Measurements from ENCODE around the gene BHLHE41. TPM values are rescaled to one million over a fixed set of nuclear protein-coding genes. Genes with fewer than 3 reads are reported as not detected.

Gene BHLHE41
- total RNA-seq, 1 donor from 2014 or later, result 2.9 TPM

DNA sequence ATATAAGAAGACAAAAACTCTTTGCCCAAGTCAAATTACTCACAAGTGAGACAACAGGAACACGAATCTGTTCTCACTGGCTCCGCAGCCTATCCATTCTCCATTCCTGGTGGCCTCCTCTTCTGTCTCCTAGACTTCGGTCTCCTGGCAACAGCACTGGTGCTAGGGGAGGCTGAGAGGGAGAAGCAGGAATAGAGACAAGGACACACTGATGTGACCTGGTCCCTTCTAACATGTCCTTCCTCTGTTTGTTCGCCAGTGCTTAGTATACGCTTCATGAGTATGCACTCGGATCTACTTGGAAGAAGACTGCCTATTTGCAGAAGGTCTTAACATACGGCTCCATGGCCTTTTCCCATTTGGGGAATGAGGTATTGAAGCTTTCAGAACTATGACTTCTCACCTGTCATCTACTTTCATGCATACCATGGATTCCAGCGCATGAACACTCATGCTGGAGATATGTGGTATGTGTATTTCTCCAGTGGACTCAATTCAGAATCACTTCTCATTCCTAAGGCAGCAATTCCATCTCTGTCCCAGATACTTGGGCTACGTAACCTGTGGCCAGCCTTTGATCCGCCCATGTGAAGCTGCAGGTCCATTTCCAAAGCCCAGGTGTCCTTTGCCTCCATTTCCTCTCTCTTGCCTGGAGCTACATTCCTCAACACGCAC is 33.9 kb downstream of the BHLHE41 start:
- intact Hi-C loops (cut with DNase I), result loop anchor here (5.0 kb wide), 1 partner anchor 654 kb away; no protein-coding TSS in a partner anchor

DNA sequence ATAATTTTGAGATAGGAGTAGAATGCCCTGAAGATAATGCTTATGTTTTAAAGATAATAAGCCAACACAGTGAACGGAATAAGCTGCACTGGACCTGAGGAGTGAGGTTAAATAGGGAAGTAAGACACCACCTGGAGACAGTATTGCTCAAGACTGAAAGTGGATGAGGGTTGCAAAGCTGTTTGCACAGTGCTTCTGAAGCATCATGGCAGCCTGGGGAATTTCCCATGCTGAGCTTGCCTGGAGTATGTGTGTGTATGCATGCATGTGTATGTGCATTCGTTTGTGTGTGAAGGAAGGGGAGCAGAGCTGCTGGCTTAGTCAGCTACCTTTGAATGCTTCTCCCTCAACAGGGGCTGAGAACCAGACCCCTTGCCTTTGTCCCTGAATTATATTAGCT is 35.8 kb downstream of the BHLHE41 start:
- H3K9me3 ChIP-seq, result no peaks in the 10 kb centered on the region
- TF ChIP-seq, protein P1, sequence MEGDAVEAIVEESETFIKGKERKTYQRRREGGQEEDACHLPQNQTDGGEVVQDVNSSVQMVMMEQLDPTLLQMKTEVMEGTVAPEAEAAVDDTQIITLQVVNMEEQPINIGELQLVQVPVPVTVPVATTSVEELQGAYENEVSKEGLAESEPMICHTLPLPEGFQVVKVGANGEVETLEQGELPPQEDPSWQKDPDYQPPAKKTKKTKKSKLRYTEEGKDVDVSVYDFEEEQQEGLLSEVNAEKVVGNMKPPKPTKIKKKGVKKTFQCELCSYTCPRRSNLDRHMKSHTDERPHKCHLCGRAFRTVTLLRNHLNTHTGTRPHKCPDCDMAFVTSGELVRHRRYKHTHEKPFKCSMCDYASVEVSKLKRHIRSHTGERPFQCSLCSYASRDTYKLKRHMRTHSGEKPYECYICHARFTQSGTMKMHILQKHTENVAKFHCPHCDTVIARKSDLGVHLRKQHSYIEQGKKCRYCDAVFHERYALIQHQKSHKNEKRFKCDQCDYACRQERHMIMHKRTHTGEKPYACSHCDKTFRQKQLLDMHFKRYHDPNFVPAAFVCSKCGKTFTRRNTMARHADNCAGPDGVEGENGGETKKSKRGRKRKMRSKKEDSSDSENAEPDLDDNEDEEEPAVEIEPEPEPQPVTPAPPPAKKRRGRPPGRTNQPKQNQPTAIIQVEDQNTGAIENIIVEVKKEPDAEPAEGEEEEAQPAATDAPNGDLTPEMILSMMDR (IDR thresholded peaks at IDR 0.05), result no peak
- H3K4me3 ChIP-seq, result no peak overlapping the region
- intact Hi-C loops (cut with DNase I), result no loop called here
- no peaks in the 10 kb centered on the region for H3K36me3 ChIP-seq
- no peak overlapping the region for H3K27ac ChIP-seq
- H3K27me3 ChIP-seq, result no peaks in the 10 kb centered on the region
- no peak for DNase-seq (ENCODE audit: low spot score in 2 of 2)
- H3K4me1 ChIP-seq, result no peaks in the 10 kb centered on the region

More for the DNA sequence above, 33.9 kb downstream of the BHLHE41 start:
- Histone ChIP-seq H3K27ac (no peak overlapping the region), H3K9me3 (no peaks in the 10 kb centered on the region), H3K4me3 (no peak overlapping the region), H3K4me1 (no peaks in the 10 kb centered on the region), H3K27me3 (no peaks in the 10 kb centered on the region), H3K36me3 (no peaks in the 10 kb centered on the region)
- no peak for DNase-seq (ENCODE audit: low spot score in 2 of 2)
- TF ChIP-seq, protein P1 (IDR thresholded peaks at IDR 0.05), result no peak

DNA sequence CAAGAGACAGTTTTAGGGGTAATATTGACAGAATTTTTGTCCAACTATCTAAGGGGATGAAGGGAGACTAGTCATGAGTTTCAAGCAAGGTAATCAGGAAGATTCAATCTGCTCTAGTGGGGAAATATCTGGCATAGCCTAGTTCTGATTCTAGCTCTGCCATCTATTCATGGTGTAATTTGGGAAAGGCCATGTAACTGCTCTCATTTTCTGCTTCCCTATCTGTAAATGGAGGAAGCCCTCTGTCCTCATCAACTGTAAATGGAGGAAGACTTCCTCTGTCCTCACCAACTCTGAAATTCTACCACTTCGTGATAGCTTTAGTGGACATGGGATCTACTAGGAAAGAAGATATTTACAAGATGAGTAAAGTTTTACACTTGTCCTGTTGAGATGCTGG is 37.9 kb downstream of the BHLHE41 start:
- no peaks in the 10 kb centered on the region for H3K9me3 ChIP-seq
- intact Hi-C loops (cut with DNase I), result no loop called here
- DNase-seq (ENCODE audit: low spot score in 2 of 2), result no peak
- H3K27ac ChIP-seq, result no peak overlapping the region
- no peaks in the 10 kb centered on the region for H3K36me3 ChIP-seq
- no peaks in the 10 kb centered on the region for H3K4me1 ChIP-seq
- no peaks in the 10 kb centered on the region for H3K27me3 ChIP-seq
- TF ChIP-seq, protein P1 (IDR thresholded peaks at IDR 0.05), result no peak
- no peak overlapping the region for H3K4me3 ChIP-seq

DNA sequence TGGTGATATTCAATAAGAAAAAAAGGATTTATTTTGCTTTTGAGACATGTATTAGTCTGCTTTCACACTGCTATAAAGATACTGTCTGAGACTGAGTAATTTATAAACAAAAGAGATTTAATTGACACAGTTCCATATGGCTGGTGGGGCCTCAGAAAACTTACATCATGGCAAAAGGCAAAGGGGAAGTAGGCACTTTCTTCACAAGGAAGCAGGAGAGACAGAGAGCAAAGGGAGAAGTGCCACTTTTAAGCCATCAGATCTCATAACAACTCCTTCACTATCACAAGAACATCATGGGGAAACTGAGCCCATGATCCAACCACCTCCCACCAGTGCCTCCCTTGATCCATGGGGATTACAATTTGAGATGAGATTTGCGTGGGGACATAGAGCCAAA is 43.9 kb downstream of the BHLHE41 start:
- H3K4me1 ChIP-seq, result no peaks in the 10 kb centered on the region
- TF ChIP-seq, protein P1 (IDR thresholded peaks at IDR 0.05), result no peak
- intact Hi-C loops (cut with DNase I), result no loop called here
- no peak overlapping the region for H3K4me3 ChIP-seq
- no peaks in the 10 kb centered on the region for H3K36me3 ChIP-seq
- no peak for DNase-seq (ENCODE audit: low spot score in 2 of 2)
- no peaks in the 10 kb centered on the region for H3K9me3 ChIP-seq
- no peak overlapping the region for H3K27ac ChIP-seq
- no peaks in the 10 kb centered on the region for H3K27me3 ChIP-seq

DNA sequence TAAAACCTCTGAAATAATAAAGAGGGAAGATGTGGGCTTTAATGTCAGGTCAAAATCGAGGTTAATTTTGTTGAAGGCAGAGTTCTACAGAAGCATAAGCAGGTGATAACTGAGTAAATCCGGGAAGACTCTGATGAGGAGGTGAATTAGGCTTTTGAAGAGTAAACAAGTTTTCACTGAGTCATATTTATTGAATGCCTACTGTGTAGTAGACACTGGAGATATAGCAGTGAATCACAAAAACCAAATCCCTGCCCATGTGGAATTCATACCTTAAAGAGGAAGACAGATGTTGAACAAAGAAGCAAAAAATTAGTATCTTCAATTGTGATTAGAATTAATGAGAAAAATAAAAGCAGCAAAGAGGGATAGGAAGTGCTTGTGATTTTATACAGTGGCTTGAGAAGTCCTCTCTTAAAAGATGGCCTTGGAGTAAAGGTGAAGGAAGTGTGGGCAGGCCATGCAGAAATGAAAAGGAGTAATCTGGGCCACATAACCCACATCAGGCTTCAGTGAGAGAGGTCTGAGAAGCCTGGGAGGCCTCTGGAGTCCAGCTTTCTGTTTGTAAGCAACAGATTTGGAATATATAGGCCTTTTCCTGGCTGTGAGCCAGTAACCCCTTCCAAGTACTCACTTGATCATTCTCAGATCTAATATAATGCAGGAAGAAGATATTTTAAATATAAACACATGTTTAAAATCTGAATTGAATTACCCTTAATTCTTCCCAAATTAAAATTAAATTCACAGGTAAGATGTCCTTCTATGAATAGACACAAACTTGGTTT is 46.7 kb downstream of the BHLHE41 start:
- TF ChIP-seq, protein P1 (IDR thresholded peaks at IDR 0.05), result no peak
- intact Hi-C loops (cut with DNase I), result no loop called here

More for the DNA sequence above, 46.7 kb downstream of the BHLHE41 start:
- H3K27me3 ChIP-seq, result no peaks in the 10 kb centered on the region
- no peak for DNase-seq (ENCODE audit: low spot score in 2 of 2)
- H3K27ac ChIP-seq, result no peak overlapping the region
- H3K4me1 ChIP-seq, result no peaks in the 10 kb centered on the region
- no peak overlapping the region for H3K4me3 ChIP-seq
- no peaks in the 10 kb centered on the region for H3K9me3 ChIP-seq
- no peaks in the 10 kb centered on the region for H3K36me3 ChIP-seq

Other genes starting within 250 kb of the BHLHE41 start
- 92.1 TPM for gene RASSF8, start 166.4 kb downstream of the BHLHE41 start, total RNA-seq
- gene SSPN, start 70.5 kb upstream of the BHLHE41 start, total RNA-seq, result 56.3 TPM

All from ascending aorta (tissue), 2 donors.